GM08714 (cell line): ENCODE measurements around the gene CEMIP2.
"Not testable (repeated sequence)": the region's sequence is repeated elsewhere in the genome, so short reads cannot be mapped to it uniquely, and the experiment has no call there.

ENCODE experiments used
- H3K4me3 ChIP-seq: fragments of 200-500 bp; sonication (Bioruptor generic); 2 replicates; pipeline ENCODE4 v1.5.1; 2014; ENCODE audit warnings: mild to moderate bottlenecking, low read length, inconsistent platforms
- ZNF274 ChIP-seq: IDR thresholded peaks from 2 replicates; pipeline ENCODE4 v1.6.1; 2012; ENCODE audit warnings: mild to moderate bottlenecking, low read depth, low read length

Gene CEMIP2

GRCh38 chr9:71676460-71676859 lies 91.9 kb downstream of the CEMIP2 start:
- no peak overlapping the region for H3K4me3 ChIP-seq
- no peak for TF ChIP-seq ZNF274

DNA sequence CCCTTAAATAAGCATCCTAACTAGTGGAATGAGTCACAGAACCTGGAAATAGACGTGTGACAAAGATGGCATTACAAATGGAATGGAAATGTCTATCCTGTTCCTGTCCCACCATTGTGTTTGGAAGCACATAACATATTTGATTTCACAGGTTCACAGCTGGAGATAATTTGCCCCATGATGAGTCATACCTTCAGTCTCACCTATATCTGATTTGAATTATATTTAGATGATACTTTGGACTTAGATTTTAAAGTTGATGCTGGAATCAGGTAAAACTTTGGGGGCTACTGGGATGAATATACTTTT lies 92.5 kb downstream of the CEMIP2 start:
- TF ChIP-seq ZNF274: no peak
- H3K4me3 ChIP-seq: no peak overlapping the region

- TF ChIP-seq ZNF274: no peak
- no peak overlapping the region for H3K4me3 ChIP-seq
Observed at GRCh38 chr9:71675105-71675856, 93.0 kb downstream of the CEMIP2 start.

GRCh38 chr9:71672573-71672972 lies 95.7 kb downstream of the CEMIP2 start:
- H3K4me3 ChIP-seq: no peak overlapping the region
- TF ChIP-seq ZNF274: no peak

DNA sequence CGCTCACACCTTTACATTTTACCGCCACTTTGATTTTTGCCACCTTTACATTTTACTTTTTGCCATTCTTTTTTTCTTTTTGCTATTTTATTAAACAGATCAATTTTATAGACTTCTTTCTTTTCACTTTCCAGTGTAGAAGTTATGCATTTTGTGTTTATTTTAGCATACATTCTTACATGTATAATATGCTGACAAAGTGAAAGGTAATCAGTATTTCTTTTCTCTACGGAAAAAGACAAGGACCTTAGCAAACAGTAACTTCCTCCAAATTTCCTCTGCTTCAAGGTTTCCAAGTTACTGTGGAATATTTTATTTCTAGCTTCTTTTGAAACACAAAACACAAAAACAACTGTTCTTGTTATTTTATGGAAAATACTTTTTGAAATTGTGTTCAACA lies 97.0 kb downstream of the CEMIP2 start:
- no peak for TF ChIP-seq ZNF274
- no peak overlapping the region for H3K4me3 ChIP-seq

DNA sequence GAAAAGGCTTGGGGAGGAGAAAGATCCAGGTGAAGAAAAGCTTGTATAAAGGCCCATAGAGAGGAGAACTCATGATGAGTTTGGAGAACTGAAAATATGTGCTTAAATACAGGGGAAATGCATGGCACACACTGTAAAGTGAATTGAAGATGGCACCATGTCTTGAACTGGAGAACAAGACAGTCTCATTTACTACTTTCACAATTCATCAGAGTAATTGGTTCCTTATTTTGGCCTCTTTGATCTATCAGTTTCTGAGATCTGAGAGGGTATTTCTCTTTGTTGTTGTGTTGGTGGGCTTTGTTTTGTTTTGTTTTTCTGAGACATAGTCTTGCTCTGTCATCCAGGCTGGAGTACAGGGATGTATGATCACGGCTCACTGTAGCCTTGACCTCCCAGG lies 98.2 kb downstream of the CEMIP2 start:
- H3K4me3 ChIP-seq: no peak overlapping the region
- TF ChIP-seq ZNF274: no peak

- TF ChIP-seq ZNF274: no peak
- no peak overlapping the region for H3K4me3 ChIP-seq
Observed at GRCh38 chr9:71669284-71669995, 98.9 kb downstream of the CEMIP2 start.

DNA sequence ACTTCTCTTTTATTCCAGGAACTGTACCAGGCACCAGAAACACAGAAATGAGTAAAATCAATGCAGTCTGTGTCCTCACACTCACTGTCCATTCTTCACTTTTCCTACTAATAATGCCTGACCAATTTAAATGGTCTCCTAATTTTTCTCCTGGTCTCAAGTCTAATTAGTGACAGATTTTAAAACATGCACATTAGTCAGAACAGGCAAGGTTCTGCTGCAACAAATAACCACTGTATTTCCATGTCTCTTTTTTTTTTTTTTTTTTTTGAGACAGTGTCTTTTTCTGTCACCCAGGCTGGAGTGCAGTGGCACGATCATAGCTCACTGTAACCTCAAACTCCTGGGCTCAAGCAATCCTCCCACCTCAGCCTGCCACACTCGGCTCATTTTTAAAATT lies 99.6 kb downstream of the CEMIP2 start:
- H3K4me3 ChIP-seq: no peak overlapping the region
- no peak for TF ChIP-seq ZNF274

DNA sequence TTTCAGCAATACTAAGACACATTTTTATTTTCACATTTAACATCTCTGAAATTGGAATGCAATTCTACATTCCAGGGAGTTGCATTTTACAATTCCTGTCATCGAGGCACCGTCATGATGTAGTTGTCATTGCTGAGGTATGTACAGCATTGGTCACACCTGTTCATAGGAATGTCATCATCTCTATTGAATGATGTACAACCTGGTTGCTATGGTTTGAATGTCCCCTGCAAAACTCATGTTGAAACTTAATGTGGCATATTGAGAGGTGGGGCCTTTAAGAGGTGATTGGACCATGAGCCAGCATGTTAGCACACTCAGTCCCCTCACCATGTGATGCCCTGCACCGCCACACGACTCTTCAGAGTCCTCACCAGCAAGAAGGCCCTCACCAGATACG lies 103.1 kb downstream of the CEMIP2 start:
- no peak for TF ChIP-seq ZNF274
- H3K4me3 ChIP-seq: no peak overlapping the region

DNA sequence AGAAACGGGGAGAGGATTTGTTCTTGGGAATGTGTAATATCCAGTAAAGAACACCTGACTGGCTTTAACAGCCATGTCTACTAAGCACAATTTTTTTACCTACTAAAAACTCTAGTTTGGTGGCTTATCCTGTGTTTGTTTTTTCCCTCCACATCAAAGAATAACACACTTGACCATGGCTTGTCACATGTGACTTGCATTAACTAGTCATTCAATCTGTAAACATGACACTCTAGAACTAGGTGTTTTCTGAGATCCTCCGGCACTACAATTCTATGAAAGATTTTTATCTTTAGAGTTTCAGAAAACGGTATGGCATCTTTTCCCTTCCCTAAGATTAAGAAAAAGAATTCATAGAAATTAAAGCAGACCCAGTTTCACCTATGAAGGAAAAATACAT lies 103.7 kb downstream of the CEMIP2 start:
- TF ChIP-seq ZNF274: no peak
- no peak overlapping the region for H3K4me3 ChIP-seq

- no peak for TF ChIP-seq ZNF274
- H3K4me3 ChIP-seq: no peak overlapping the region
Observed at GRCh38 chr9:71663931-71664459, 104.3 kb downstream of the CEMIP2 start.

DNA sequence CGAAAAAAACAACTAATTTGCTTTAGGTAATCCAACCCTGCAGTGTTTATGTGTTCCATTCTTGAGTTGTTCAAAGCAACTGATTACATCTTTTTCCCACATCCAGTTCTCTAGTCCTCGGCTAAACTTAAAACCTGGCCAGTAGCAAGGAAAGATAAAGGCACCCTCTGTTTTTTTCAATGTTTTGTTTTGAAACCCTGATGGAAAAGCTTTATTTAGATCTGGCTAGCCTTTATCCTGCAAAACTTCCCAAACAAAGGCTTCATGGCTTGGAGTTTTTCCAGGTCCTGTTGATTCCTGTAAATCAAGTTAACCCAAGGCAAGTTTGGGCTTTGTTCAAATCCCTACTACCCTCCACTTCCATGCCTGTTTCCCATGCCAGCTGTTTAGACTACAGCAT lies 105.1 kb downstream of the CEMIP2 start:
- no peak overlapping the region for H3K4me3 ChIP-seq
- TF ChIP-seq ZNF274: no peak

DNA sequence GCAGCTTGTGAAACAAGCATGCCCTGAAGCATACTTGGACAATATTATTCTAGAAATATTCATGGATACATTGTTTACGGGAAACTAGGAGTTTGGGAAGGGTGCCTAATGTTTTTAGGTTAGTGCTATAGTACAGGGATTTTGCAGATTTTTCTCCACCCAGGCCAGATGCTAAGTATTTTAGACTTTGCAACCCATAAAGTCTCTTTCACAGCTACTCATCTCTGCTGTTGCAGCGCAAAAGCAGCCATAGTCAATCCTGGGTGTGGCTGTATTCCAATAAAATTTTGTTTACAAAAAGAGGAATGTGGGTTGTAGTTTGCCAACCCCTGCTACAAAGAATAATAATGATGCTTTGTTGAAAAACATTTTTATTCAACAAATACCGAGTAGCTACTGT lies 106.2 kb downstream of the CEMIP2 start:
- no peak for TF ChIP-seq ZNF274
- H3K4me3 ChIP-seq: no peak overlapping the region

- not testable (repeated sequence) for H3K4me3 ChIP-seq
Observed at GRCh38 chr9:71657276-71657675, 111.0 kb downstream of the CEMIP2 start.

DNA sequence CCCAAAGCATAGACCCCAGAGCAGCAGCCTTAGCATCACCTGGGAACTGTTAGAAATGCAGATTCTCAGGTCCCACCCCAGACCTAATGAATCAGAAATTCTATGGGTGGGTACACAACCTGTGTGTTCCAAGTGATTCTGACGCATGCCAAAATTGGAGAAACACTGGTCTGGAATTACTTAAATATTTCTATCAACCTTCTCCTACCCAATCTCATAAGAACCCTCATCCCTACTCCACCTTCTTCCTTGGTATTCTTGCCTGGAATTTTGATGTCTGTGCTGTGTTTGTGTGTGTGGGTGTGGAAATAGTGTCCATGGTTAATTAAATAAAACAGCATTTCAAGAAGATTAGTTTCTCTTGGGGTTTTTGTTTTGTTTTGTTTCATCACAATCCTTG lies 111.8 kb downstream of the CEMIP2 start:
- TF ChIP-seq ZNF274: no peak
- no peak overlapping the region for H3K4me3 ChIP-seq
